ENCODE results near the gene PRPF6.

DNA sequence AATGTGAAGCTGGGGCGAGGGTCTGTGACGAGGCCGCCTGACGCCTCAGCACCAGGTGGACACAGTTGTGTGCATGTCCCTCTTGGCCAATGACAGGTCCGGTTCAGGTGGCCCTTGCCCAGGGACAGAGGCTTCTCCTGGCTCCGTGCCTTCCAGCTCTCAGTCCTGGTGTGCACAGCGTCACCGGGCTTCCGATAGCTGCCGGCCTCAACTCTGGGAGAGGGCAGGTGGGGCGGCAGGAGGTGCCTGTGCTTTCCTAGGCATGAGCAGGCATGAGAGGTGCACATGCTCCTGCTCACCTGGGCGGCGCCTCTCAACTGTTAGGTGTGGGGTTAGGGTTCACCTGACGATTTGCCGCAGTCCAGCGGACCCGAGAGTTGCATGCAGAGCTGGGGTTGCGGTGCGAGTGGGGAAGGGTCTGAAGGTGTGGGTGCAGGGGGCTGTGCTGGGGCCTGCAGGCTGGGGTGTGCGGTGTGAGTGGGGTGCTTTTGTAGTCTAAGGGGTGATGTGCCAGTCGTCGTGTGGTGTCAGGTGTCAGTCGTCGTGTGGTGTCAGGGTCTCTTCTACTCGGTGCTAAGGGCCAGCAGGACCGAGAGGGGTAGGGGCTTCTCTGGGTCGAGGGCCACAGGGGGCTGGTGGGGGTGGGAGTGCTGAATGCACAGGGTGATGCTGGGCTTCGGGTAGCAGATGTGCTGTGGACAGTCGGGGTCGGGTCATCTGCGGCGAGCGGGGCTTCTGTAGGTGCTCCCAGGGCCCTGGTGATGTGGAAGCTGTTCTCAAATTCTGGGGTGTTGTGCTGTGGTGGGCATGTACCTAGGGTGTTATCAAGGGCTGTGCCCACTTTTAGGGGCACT is 72.3 kb downstream of the PRPF6 start:
- no peak for TF ChIP-seq CTCF (conservative IDR thresholded peaks at IDR 0.05)
- TF ChIP-seq EZH2 (IDR thresholded peaks at IDR 0.05; ENCODE audit: low read depth): no peak

Data from PC-9 (cell line).